Colonic mucosa (tissue), 4 donors: ENCODE results near the gene SLIT3. TPM values are rescaled to one million over a fixed set of nuclear protein-coding genes. Genes with fewer than 3 reads are reported as not detected.

ENCODE experiments used
- DNase-seq: peaks from one replicate; pipeline ENCODE4 v3.0.0-alpha.2; 2020
- H3K27ac ChIP-seq: fragments of 200-600 bp; one replicate; pipeline ENCODE4 v1.8.0; 2021
- H3K27me3 ChIP-seq: fragments of 200-600 bp; one replicate; pipeline ENCODE4 v1.8.0; 2021
- H3K36me3 ChIP-seq: fragments of 200-600 bp; one replicate; pipeline ENCODE4 v1.8.0; 2021
- H3K4me1 ChIP-seq: fragments of 200-600 bp; one replicate; pipeline ENCODE4 v1.8.0; 2021; ENCODE audit warnings: mild to moderate bottlenecking
- H3K4me3 ChIP-seq: fragments of 200-600 bp; one replicate; pipeline ENCODE4 v1.8.0; 2021
- H3K9ac ChIP-seq, 2 donors: one replicate each; pipeline ENCODE4 v1.7.0; 2013; ENCODE audit warnings: control low read depth in 2 of 2, low read depth in 2 of 2, low read length in 2 of 2
- H3K9me3 ChIP-seq: fragments of 200-600 bp; one replicate; pipeline ENCODE4 v1.8.0; 2021
- CTCF ChIP-seq: fragments of 200-600 bp; IDR thresholded peaks from one replicate; pipeline ENCODE4 v1.8.0; 2022; ENCODE audit warnings: antibody characterized with exemption, mild to moderate bottlenecking
- intact Hi-C: fragments of 100-400 bp; cut with DNase I; formaldehyde crosslinking; loops from one replicate; pipeline ENCODE4 v1.14.1; 2022
- total RNA-seq, 2 donors: library from RNA; stranded (reverse); fragmentation: NEBNext Ultra II Directional in 1 of 2; extraction: Animal tissue kit (Norgen Biotek cat#: 25700) in 1 of 2; gene quantifications; one replicate each; pipeline ENCODE4 v1.2.1, GENCODE V29; 2021
- donor health status: healthy.
- donor health status: DM: no; HTN: no; CAD: no.
- donor health status: DM: no; HTN: no; CAD: no.

The SLIT3 gene
- total RNA-seq, 2 donors from 2014 or later = 3.4 to 7.6 TPM

GRCh38 chr5:169029037-169029436 lies 271.9 kb downstream of the SLIT3 start:
- no peaks in the 10 kb centered on the region for H3K9me3 ChIP-seq
- no peak overlapping the region for H3K27ac ChIP-seq
- no peaks in the 10 kb centered on the region for H3K4me1 ChIP-seq
- TF ChIP-seq CTCF = no peak
- no peaks in the 10 kb centered on the region for H3K27me3 ChIP-seq
- intact Hi-C loops = no loop called here
- no peaks in the 10 kb centered on the region for H3K36me3 ChIP-seq
- no peak for DNase-seq
- no peak overlapping the region for H3K4me3 ChIP-seq
- no peak overlapping the region for H3K9ac ChIP-seq

GRCh38 chr5:169027501-169028061 lies 273.4 kb downstream of the SLIT3 start:
- Histone ChIP-seq H3K9me3 (no peaks in the 10 kb centered on the region), H3K27me3 (no peaks in the 10 kb centered on the region), H3K27ac (no peak overlapping the region), H3K4me1 (no peaks in the 10 kb centered on the region), H3K4me3 (no peak overlapping the region), H3K9ac (no peak overlapping the region), H3K36me3 (no peaks in the 10 kb centered on the region)
- TF ChIP-seq CTCF = no peak
- intact Hi-C loops = no loop called here
- DNase-seq = no peak

DNA sequence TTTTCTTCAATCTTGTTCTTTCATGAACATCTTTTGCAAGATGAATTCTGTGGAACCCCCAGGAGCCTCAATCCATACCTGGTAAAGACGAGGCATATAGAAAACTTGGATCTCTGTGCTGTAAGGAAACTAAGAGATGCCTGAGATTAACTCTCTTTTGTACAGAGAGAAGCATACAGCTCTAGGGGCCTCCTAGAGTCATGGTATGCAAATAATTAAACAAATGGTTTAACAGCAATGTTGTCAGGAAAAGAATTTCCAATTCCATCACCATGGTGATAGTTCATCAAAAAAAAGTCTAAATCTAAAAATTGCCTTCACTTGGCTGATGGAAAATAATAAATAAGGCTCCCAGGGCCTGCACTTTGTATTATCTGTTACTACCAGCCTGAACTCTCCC lies 275.4 kb downstream of the SLIT3 start:
- Histone ChIP-seq H3K27ac (no peak overlapping the region), H3K27me3 (no peaks in the 10 kb centered on the region), H3K9ac (no peak overlapping the region), H3K4me1 (no peaks in the 10 kb centered on the region), H3K9me3 (no peaks in the 10 kb centered on the region), H3K36me3 (no peaks in the 10 kb centered on the region), H3K4me3 (no peak overlapping the region)
- DNase-seq = no peak
- intact Hi-C loops = no loop called here
- no peak for TF ChIP-seq CTCF

GRCh38 chr5:169024421-169024820 lies 276.5 kb downstream of the SLIT3 start:
- no peaks in the 10 kb centered on the region for H3K9me3 ChIP-seq

GRCh38 chr5:169022718-169023117 lies 278.2 kb downstream of the SLIT3 start:
- no peak overlapping the region for H3K9ac ChIP-seq
- H3K36me3 ChIP-seq = no peaks in the 10 kb centered on the region
- no peaks in the 10 kb centered on the region for H3K27me3 ChIP-seq
- no peak overlapping the region for H3K4me3 ChIP-seq
- no peaks in the 10 kb centered on the region for H3K4me1 ChIP-seq
- intact Hi-C loops = no loop called here
- no peak for TF ChIP-seq CTCF
- DNase-seq = no peak
- H3K27ac ChIP-seq = no peak overlapping the region
- H3K9me3 ChIP-seq = no peaks in the 10 kb centered on the region

More at GRCh38 chr5:169024421-169024820, 276.5 kb downstream of the SLIT3 start:
- H3K27ac ChIP-seq = no peak overlapping the region
- no peak for TF ChIP-seq CTCF
- DNase-seq = no peak
- H3K36me3 ChIP-seq = no peaks in the 10 kb centered on the region
- H3K27me3 ChIP-seq = no peaks in the 10 kb centered on the region
- H3K9ac ChIP-seq = no peak overlapping the region
- intact Hi-C loops = no loop called here
- H3K4me3 ChIP-seq = no peak overlapping the region
- H3K4me1 ChIP-seq = no peaks in the 10 kb centered on the region
